ENCODE data around the gene ACVRL1.
A peak's percentile ranks its signal among the peaks of the same experiment; 100 is the strongest.

ACVRL1 gene

DNA sequence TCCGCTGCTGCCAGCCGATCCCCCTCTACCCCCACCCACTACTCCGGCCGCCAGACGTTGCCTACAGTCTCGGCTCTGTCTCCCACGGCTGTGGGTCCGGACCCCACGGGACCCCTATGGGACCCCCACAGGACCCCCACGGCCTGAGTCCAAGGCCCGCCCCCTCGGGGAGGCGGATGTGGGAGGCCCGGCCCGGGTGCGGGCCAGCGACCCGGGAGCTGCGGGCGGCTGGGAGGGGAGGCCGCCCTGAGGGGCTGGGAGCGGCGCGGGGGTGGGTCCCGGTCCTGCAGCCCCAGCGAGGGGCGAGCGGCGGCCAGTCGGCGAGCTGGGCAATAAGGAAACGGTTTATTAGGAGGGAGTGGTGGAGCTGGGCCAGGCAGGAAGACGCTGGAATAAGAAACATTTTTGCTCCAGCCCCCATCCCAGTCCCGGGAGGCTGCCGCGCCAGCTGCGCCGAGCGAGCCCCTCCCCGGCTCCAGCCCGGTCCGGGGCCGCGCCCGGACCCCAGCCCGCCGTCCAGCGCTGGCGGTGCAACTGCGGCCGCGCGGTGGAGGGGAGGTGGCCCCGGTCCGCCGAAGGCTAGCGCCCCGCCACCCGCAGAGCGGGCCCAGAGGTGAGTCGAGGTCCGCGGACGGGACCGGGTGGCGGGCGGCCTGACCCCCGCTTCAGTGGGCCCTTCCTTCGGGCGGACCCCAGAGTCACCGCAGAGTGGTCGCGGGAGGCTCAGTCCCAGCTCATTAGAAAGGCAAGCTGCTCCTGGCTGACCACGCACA lies at the start of gene ACVRL1:
ACVRL1 (plus strand) TSS at position 422 of the 773 bp plus-strand sequence. CDS start 4,971 bp downstream, outside the sequence.
- DNase-seq, result no peak

DNA sequence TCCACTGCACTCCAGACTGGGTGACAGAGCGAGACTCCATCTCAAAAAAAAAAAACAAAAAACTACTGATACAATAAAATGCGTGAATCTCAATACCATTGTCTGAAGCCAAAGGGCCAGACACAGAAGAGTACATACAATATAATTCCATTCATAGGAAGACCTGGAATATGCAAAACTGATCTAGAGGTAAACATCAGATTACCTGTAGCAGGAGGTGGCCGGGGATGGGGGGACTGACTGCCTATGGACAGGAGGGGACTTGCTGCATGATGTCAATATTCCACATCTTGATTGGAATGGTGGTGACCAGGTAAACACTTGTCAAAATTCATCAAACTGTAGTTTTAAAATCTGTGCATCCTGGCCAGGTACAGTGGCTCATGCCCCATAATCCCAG lies 46.3 kb upstream of the ACVRL1 start:
- DNase-seq, result no peak

DNA sequence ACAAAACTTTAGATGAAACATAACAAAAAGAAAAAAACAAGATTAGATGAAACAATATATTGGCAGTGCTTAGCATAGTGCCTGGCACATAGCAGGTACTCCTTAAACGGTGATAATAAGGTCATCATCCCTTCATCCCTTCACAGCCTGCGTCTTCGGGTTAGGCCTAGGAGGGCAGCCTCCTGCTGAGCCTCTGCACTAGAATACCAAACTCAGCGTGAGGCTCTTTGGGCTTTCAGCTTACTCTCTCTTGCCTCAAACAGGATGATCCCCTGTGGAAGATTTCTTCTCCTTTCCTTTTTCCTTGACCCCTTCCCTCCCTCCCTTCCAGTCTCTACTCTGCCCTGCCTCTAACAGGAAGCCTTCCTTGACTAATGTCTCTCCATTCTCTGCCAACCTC lies 44.4 kb upstream of the ACVRL1 start:
- no peak for DNase-seq

DNA sequence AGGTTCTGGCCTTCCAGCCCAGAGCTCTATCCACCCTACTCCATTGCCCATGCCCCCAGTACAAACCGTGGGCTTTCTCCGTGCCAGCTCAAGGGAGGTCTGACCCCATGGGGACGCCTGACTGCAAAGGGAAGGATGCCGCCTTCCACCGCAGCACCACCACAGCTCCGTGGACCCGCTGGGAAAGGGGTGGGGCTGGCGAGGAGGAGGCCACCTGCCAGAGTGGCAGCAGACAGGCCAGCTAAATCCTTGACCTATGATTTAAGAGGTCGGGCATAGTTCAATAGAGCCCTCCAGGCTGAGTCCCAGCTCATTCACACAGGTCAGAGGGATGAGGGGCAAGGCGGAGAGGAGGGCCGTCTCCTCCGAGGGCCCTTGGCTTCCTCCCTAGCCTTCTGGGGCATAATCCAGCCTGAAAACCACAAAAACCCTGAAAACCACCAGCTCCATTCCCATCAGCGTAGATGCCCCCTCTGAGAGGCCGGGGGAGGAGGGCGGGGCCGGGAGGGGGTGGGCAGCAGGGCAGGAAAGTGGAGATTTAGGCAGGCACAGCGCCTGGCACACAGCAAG lies 43.9 kb upstream of the ACVRL1 start:
- no peak for DNase-seq

DNA sequence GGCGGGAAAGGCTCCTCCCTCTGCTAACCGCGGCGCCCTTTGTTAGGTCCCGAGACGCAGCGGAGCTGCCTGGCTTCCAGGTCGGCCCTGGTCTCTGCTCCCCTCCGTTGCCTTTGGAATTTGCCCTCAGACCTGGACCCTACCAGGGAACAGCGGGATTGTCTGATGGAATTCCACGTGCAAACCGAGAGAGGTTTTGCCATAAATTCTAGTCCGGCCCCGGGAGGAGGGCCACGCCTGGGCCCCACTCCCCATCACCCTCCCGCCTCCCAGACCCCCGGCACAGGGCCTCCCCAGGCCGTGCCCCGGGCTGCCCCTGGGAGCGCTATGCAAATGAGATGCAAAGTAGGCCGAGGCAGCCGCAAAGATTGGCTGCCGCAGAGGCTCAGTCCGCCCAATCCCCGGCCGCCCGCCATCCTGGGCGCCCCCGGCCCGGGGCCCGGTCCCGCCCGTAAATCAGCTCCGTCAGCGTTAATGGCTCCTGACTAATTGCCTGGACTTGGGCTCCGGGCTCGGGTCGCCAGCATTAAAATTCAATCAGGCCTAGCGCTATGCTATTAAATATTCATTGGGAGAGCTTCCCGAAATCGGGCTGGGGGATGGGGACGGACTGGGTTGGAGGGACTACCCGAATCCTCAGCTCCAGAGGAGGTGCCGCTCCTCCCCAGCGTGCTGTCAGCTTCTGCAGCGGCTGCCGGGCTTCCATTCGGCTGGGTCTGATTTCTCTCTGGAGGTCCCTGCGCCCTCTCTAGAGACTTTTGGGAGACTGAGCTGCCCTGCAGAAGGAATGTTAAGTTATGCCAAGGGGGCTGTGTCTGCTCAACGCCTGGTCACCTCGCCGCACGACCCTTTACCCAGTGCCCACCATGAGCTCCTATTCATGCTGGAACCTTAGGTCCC lies 43.1 kb upstream of the ACVRL1 start:
- peak; percentile 28 for DNase-seq

DNA sequence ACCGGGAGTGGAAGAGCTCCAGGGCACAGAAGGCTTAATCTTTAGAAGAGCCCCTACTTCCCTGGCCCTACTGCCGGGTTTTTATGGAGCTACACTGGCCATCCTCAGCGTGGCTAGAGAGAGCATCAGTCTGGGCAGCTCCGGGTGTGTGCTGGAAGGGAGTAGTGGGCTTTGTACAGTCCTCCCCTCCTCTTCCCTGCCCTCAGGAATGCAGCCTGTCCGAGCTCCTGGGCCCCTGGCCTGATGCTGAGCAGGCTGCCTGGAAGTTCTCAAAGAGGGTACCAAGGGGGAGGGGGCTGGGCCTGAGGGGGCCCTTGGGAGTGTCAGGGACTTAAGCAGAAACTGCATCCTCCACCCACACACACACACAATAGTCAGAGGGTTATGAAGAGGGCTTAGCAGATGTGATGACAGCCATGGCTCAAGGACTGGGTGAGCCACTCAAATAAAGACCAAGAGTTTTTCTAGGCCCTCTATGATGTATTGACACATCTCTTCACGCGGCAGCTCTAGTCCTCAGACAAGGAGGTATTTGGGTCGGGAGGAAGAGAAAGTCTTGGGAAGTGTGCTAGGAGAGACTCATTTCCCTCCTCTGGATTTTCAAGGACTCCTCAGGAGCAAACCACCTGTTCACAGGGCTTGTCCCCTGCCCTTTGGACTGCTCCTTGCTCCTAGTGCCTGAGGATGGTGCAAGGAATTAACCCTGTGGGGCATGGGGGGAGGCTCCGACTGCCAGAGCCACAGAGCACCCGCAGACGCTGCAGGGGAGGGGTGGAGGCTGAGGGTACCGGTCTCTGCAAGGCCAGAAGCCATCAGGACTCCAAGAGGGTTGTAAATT lies 42.3 kb upstream of the ACVRL1 start:
- no peak for DNase-seq

DNA sequence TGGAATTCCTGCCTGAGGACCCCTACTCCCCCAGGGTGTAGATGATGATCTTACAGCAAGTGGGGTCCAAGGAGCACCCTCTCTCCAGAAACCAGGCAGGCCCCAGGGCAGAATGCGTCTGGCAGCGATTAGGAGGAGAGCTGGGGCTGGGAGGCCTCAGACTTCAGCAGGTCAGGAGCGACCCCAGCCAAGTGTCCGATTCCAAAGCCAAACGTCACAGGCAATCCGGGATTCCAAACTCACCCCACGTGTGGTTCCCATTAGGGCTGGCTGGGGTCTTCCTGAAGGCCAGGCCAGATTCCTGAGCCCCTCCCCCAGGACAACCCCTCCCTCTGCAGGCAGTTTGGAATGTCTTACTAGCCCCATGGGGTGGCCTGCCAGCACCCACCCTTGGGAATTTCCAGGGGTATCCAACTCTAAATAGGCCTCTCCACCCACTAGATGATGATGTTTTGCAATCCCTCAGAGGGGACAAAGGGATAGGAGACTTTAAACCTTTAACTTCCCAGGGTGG lies 41.5 kb upstream of the ACVRL1 start:
- DNase-seq, result no peak

DNA sequence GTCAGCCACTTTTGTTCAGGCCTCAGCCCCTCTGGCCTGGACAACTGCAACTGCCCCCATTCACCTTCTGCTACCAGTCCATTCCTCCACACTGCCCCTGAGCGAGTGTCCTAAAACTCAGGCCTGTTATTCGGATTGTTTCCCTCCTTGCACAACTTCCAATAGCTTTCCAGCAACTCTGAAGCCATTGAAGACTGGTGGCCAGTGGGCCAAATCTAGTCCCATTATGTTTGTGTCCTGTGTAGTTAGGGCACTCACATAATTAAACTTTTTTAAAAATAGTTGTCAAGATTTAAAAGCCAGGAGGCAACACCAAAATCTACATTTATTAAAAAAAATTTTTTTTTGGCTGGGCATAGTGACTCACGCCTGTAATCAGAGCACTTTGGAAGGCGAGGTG lies 41.0 kb upstream of the ACVRL1 start:
- no peak for DNase-seq

DNA sequence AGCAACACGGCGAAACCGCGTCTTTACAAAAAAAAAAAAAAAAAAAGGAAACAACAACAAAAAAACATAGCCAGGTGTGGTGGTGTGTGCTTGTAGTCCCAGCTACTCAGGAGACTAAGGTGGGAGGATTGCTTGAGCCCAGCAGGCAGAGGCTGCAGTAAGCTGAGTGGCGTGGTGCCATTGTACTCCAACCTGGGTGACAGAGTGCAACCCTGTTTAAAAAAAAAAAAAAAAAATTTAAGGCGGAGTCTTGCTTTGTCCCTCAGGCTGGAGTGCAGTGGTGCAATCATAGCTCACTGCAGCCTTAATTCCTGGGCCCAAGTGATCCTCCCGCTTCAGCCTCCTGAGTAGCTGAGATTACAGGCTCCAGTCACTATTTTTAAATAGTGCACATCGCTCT lies 40.5 kb upstream of the ACVRL1 start:
- DNase-seq, result peak; percentile 18

DNA sequence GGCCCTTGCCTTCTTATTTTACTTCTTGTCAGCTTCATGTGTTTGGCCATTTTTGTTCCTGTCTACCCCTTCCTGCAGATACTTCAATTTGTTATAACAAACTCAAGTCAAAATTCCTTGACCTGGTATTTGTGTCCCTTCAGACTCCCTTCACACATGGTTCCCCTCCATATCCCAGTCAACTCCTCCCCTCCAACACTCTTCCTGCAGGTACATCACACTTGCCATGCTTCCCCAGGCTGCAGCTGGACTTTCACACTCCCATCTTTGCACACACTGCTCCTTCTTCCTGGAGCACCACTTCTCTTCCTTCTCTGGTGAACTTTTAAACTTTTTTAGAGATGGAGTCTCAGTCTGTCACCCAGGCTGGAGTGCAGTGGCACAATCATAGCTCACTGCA lies 39.9 kb upstream of the ACVRL1 start:
- DNase-seq, result no peak

DNA sequence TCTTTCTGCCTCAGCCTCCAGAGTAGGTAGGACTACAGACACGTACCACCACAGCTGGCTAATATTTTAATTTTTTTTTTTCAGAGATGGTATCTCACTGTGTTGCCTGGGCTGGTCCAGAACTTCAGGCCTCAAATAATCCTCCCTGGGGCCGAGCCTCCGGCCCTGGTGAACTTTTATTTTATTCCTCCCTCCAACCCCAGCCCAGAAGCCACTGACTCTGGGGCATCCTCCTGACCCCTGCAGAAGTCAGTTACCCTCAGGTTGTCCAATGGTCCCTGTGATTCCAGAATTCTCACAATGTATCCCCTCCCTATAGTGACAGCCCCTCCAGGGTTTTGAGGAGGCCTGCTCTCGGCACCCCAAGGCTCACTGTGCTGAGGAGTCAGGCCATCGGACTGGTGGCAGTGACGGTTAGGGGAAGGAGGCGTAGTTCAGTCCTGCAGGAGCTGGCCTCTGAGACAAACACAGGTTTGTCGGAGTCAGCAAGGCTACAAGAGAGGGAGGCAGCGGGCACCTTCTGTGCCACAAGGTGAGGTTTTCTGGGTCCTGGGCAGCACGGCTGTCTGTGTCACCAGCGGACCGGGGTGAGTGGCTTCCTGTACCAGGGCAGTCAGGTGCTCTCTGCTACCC lies 39.4 kb upstream of the ACVRL1 start:
- DNase-seq, result no peak

DNA sequence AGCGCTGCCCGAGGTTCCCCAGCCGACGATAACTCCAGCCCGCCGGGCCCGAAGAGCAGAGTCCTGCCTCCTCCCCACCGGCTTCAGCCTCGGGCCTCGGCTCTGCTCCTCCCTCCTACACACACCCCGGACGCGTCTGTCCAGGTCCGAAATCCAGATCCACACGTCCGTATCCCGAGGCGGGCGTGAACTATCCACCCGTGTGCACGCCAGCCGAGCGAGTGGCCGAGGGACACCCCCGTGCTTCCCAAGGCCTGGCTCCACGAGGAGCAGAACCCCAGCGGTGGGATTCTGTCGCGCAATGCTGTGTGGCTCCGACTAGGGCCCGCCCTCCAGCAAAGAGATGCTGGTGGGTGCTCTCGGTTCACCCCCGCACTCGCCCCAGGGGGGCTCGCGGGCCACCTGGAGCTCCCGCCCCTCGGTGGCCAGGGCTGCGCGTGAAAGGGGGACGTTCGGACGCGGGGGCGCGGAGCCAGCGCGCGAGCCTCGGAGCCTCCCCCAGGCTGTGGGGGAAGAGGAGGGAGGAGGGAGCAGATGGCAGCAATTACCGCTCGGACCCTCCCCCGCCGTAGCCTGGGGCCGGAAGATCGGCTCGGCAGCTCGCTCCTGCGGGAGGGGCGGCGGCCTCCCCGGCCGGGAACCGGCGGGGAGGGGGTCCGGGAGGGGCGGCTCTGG lies 38.3 kb upstream of the ACVRL1 start:
- peak; percentile 17 for DNase-seq

DNA sequence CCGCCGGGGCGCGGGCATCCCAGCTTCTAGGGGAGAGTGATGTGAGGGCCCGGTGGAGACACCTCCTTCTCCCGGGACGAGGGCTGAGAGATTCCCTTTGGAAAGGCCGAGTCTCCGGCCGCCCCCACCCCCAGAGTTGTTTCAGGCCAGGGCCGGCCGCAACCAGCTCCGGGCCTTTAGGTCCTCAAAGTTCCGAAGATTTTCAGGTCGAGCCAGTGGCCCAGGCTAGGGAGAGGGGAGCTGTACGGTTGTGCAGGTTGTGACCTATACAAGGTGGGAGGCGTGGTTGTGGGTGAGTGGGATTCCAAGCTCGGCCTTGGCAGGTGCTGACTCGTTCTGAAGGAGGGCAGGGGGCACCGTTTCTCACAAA lies 37.8 kb upstream of the ACVRL1 start:
- DNase-seq, result no peak

DNA sequence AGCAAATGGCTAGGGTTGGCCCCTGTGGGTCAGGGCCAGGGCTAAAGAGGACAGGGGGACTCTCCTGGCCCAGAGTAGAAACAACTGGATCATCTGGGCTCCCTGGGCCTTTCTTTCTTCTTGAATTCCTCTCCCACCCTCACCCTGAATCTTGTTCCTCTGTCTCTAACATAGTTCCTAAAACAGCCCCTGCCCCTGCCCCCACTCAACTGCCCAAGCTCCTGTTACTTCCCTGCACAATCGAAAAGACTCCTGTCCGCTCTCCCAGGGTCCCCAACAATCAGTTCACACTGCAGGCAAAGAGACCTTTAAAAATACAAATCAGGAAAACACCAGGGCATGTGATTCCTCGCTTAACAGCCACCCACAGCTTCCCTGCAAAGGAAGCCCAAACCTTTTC lies 37.4 kb upstream of the ACVRL1 start:
- DNase-seq, result no peak

DNA sequence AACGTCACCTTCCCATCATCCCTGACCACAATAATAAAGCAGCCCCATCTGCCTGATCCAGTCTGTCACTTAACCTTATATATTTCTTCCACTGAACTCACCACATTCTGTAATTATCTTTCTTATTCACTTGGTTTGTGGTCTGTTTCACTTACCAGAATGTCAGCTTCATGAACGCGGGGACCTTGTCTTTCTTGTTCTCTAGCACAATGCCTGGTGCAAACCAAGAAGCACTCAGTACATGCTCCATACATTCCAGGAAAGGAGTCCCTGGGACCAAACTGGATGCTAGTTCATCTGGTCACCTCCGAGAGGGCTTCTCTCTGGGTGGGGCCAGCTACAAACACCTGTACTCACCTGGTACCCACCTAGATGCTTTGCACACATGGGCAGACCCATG lies 36.8 kb upstream of the ACVRL1 start:
- DNase-seq, result no peak

DNA sequence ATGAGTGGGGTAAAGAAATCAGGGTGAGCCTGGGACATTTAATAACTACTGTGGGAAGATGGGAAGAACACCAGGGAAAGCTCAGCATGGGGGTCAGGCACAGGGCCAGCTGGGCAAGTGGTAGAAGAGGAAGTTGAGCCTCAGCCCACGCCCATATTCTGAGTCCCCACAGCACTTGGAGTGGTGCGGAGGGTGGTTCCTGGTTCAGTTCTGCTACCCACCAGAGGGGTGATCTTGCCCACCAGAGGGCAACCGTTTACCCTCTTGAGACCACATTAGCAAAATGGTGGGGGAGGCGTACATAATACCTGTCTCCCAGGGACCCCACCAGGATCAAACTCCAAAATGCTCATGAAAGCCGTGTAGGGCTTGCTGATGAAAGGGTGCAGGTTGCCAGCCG lies 36.2 kb upstream of the ACVRL1 start:
- no peak for DNase-seq

DNA sequence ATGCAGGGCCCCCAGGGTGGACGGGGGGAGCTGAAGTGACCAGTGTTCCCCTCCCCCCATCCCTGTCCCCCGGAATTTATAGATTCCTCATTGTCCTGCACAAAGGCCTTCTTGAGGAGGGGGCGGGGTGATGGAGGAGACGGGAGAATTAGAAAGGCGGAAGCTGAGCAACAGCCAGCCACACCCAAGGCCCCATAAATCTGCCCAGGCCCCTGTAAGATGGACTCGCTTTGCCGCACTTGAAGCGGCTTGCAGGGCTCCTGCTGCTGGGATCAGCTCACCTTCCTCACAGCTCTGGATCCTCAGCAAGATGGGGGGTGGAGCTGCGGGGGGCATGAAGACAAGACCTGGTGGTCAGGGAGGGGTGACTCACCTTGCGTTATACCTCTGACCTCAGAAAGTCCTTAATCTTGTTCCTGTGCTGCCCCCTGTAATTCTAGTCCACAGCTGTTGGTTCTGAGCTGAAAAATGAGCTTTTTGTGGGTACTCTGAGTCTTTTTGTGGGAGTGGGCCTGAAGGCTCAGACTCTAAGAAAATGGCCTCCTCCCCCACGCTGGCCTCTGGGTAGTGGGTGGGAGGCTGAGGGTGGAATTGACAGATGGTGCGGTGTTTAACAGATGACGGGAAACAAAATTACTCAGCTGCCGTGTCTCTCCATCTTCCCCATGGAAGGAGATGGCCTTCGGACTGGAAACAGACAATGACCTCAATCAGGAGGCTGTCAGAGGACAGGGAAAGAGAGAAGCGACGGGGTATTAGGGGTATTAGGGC lies 35.2 kb upstream of the ACVRL1 start:
- DNase-seq, result peak; percentile 11

DNA sequence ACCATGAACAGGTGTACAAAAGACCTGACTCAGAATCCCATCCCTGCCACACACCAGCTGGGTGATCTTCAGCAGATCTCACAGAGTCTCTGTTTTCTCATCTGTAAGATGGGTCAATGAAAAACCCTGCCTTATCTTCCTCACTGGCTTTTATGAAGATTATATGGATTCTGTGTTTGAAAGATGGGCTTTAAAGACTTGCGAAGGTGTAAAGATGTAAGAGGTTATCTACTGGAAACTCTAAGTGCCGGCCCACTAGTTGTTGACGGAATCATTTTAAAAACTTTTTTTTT lies 34.7 kb upstream of the ACVRL1 start:
- no peak for DNase-seq

DNA sequence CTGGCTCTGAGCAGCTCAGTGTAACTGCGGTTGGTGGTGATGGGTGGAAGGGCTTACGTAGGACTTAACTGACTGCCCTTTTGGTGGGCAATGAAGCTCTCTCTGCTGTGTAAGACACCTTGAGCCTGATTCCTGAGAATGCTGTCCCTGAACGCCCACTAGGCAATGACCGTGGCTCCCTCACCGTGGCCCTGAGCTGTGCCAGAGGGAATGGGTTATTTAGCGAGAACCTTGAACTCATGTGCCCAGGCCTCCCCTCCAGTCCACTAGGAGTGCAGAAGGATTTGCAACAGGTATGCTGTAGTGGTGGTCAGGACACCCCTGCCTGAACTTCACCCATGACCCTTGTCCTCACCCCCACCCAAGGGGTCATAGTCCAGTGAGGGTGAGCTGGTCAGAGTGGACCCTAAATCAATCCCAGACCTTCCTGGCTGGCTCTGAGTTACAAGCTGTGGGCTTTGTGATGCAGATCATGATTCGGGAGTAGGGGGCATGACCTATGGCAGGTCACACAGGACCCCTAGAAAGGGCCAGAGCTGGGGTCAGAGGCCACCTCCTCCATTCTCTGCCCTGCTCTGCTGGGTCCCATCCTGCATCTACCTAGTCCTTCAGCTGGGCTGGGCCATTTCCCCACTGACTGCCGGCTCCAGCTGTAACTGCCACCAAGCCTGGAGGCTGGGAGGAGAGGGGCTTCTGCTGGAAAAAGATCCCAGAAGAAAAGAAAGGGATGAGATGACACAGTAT lies 33.9 kb upstream of the ACVRL1 start:
- DNase-seq, result no peak

DNA sequence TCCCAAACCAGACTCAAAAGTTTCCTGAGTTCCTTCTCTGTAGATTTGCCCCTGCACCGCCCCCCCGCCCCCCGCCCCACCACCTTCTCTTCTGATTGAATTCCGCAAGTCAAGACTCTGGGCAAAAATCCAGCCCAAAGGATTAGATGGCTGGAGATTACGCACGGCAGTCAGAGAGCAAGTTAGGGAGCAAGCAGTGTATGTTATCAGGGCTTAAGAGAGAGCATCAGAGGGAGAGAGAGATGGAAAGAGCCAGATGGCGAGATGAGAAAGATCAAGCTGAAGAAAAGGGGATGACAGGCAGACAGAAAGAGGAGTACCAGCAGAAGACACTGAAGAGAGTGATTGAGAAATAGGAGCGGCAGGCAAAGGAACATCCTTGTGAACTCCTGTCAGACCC lies 33.3 kb upstream of the ACVRL1 start:
- DNase-seq, result no peak
